Measurements from ENCODE around the gene PTPN1. TPM values are rescaled to one million over a fixed set of nuclear protein-coding genes. Genes with fewer than 3 reads are reported as not detected.
"Not testable (repeated sequence)": the region's sequence is repeated elsewhere in the genome, so short reads cannot be mapped to it uniquely, and the experiment has no call there.

PTPN1 gene
- polyA plus RNA-seq, 3 donors = 7.6 to 31.7 (median 15.5) TPM

GRCh38 chr20:50563133-50563944 is 53.2 kb downstream of the PTPN1 start:
- WGBS, 3 donors = 81 to 89% (median 87%) methylated on average over 3 of the region's 3 CpGs
- no peak overlapping the region for H3K27ac ChIP-seq (ENCODE audit: low read depth, low read length)

- WGBS, 3 donors = 75 to 88% (median 86%) methylated on average over 2 of the region's 2 CpGs
- no peak overlapping the region for H3K27ac ChIP-seq (ENCODE audit: low read depth, low read length)
Observed at GRCh38 chr20:50565383-50565782, 55.2 kb downstream of the PTPN1 start.

GRCh38 chr20:50565871-50566270 is 55.7 kb downstream of the PTPN1 start:
- H3K27ac ChIP-seq (ENCODE audit: low read depth, low read length) = no peak overlapping the region
- WGBS, 3 donors = 87 to 92% (median 91%) methylated on average over 4 of the region's 4 CpGs

- WGBS, 3 donors = 86 to 92% (median 88%) methylated on average over 18 of the region's 18 CpGs
- H3K27ac ChIP-seq (ENCODE audit: low read depth, low read length) = no peak overlapping the region
Observed at GRCh38 chr20:50567860-50568548, 57.8 kb downstream of the PTPN1 start.

- H3K27ac ChIP-seq (ENCODE audit: low read depth, low read length) = no peak overlapping the region
- 81 to 87% (median 83%) methylated on average over 11 of the region's 11 CpGs for WGBS, 3 donors
Observed at GRCh38 chr20:50568549-50568942, 58.4 kb downstream of the PTPN1 start.

- 95 to 97% (median 96%) methylated on average over 7 of the region's 7 CpGs for WGBS, 3 donors
- not testable (repeated sequence) for H3K27ac ChIP-seq (ENCODE audit: low read depth, low read length)
Observed at GRCh38 chr20:50569487-50569863, 59.3 kb downstream of the PTPN1 start.

- WGBS, 3 donors = 81 to 84% (median 82%) methylated on average over 14 of the region's 14 CpGs
- no peak overlapping the region for H3K27ac ChIP-seq (ENCODE audit: low read depth, low read length)
Observed at GRCh38 chr20:50569864-50570836, 60.0 kb downstream of the PTPN1 start.

- no peak overlapping the region for H3K27ac ChIP-seq (ENCODE audit: low read depth, low read length)
- WGBS, 3 donors = 85 to 98% (median 89%) methylated on average over 2 of the region's 2 CpGs
Observed at GRCh38 chr20:50571466-50571865, 61.3 kb downstream of the PTPN1 start.

- H3K27ac ChIP-seq (ENCODE audit: low read depth, low read length) = no peak overlapping the region
- 40 to 56% (median 42%) methylated on average over 6 of the region's 6 CpGs for WGBS, 3 donors
Observed at GRCh38 chr20:50572938-50573777, 63.0 kb downstream of the PTPN1 start.

- WGBS, 3 donors = 88 to 91% (median 89%) methylated on average over 9 of the region's 9 CpGs
- no peak overlapping the region for H3K27ac ChIP-seq (ENCODE audit: low read depth, low read length)
Observed at GRCh38 chr20:50574108-50574507, 63.9 kb downstream of the PTPN1 start.

- no peak overlapping the region for H3K27ac ChIP-seq (ENCODE audit: low read depth, low read length)
- 85 to 94% (median 92%) methylated on average over 5 of the region's 5 CpGs for WGBS, 3 donors
Observed at GRCh38 chr20:50574586-50574985, 64.4 kb downstream of the PTPN1 start.

- 66 to 78% (median 67%) methylated on average over 12 of the region's 12 CpGs for WGBS, 3 donors
Observed at GRCh38 chr20:50575865-50576720, 65.9 kb downstream of the PTPN1 start.

GRCh38 chr20:50577175-50578018 is 67.2 kb downstream of the PTPN1 start:
- H3K27ac ChIP-seq (ENCODE audit: low read depth, low read length) = no peak overlapping the region
- WGBS, 3 donors = 74 to 85% (median 78%) methylated on average over 17 of the region's 17 CpGs

More at GRCh38 chr20:50575865-50576720, 65.9 kb downstream of the PTPN1 start:
- no peak overlapping the region for H3K27ac ChIP-seq (ENCODE audit: low read depth, low read length)

- 86 to 93% (median 89%) methylated on average over 14 of the region's 14 CpGs for WGBS, 3 donors
- H3K27ac ChIP-seq (ENCODE audit: low read depth, low read length) = no peak overlapping the region
Observed at GRCh38 chr20:50578061-50578777, 68.0 kb downstream of the PTPN1 start.

- 75 to 81% (median 78%) methylated on average over 5 of the region's 5 CpGs for WGBS, 3 donors
- H3K27ac ChIP-seq (ENCODE audit: low read depth, low read length) = no peak overlapping the region
Observed at GRCh38 chr20:50578778-50579165, 68.6 kb downstream of the PTPN1 start.

- H3K27ac ChIP-seq (ENCODE audit: low read depth, low read length) = no peak overlapping the region
- WGBS, 3 donors = 76 to 88% (median 80%) methylated on average over 10 of the region's 10 CpGs
Observed at GRCh38 chr20:50579511-50579910, 69.3 kb downstream of the PTPN1 start.
